Fibroblast of the aortic adventitia (primary cell): Measurements from ENCODE around the gene CPT1B. TPM values are rescaled to one million over a fixed set of nuclear protein-coding genes. Genes with fewer than 3 reads are reported as not detected.

Source experiments
- DNase-seq: peaks from one replicate; pipeline ENCODE4 v3.0.0-alpha.2; 2010; ENCODE audit warnings: low read depth
- H3K4me3 ChIP-seq: 2 replicates; pipeline ENCODE4 v1.5.1; 2011; ENCODE audit warnings: low read depth, mild to moderate bottlenecking, control low read depth, low read length, moderate library complexity
- total RNA-seq: library from RNA; depleted of rRNA; stranded (reverse); fragments of >200 nt; gene quantifications from 2 replicates; pipeline ENCODE4 v1.2.3, GENCODE V29; 2012; ENCODE audit warnings: low replicate concordance
- TF ChIP-seq, protein P1 (sequence below): IDR thresholded peaks from 2 replicates; pipeline ENCODE4 v1.5.1; 2011; ENCODE audit warnings: mild to moderate bottlenecking, low read length, control low read depth, inconsistent platforms; ENCODE audit not compliant: insufficient read depth

CPT1B gene
- total RNA-seq, 1 donor = 1.1 TPM

DNA sequence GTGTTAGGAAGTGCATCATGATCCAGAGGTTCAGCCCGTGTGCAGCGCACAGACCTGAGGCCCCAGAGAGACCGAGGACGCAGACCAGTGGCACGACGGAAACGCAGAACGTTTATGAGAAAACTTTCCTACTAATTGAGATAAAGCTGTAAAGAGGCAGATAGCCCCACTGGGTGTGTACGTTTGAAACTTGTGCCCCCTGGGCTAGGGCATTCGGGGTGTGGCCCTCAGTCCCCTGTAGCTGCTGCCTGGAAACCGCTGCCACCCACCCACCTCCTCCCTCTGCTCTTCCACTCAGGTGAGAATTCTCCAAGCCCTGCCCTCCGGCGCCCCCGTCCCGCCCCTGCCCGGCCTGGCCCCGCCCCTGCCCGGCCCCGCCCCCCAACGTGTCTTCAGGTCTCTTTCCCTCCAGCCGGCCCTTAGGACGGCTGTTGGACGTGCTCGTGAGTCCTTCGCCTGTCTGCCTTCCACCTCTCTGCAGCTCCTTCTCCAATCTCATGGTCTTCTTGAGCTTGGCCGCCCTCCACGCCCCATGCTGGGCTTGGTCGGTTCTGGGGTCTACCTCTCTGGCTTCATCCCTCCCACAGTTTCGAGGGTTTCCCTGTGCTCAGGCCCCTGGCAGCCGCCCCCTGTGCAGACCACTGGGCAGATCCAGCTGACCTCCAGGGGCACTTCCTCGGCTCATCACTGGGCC lies 34.4 kb upstream of the CPT1B start:
- no peak overlapping the region for H3K4me3 ChIP-seq
- DNase-seq = no peak
- TF ChIP-seq, protein P1, sequence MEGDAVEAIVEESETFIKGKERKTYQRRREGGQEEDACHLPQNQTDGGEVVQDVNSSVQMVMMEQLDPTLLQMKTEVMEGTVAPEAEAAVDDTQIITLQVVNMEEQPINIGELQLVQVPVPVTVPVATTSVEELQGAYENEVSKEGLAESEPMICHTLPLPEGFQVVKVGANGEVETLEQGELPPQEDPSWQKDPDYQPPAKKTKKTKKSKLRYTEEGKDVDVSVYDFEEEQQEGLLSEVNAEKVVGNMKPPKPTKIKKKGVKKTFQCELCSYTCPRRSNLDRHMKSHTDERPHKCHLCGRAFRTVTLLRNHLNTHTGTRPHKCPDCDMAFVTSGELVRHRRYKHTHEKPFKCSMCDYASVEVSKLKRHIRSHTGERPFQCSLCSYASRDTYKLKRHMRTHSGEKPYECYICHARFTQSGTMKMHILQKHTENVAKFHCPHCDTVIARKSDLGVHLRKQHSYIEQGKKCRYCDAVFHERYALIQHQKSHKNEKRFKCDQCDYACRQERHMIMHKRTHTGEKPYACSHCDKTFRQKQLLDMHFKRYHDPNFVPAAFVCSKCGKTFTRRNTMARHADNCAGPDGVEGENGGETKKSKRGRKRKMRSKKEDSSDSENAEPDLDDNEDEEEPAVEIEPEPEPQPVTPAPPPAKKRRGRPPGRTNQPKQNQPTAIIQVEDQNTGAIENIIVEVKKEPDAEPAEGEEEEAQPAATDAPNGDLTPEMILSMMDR = no peak

DNA sequence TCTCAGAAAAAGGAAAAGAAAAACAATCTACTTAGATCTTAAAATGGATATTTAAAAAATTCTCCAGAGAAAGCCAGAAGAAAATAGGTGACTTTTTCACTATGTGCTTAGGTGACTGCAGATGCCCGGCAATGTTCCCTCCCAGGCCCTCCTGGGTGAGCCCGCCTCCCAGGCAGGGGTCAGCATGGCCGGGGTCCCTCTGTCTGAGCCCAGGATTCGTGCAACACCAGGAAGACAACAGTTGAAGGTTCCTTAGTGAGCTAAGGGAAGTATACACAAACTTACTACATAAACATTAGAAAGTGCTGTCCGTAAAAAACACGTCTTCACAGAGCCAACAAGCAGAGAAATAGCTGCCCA lies 33.9 kb upstream of the CPT1B start:
- TF ChIP-seq, protein P1 = no peak
- no peak for DNase-seq
- H3K4me3 ChIP-seq = no peak overlapping the region

DNA sequence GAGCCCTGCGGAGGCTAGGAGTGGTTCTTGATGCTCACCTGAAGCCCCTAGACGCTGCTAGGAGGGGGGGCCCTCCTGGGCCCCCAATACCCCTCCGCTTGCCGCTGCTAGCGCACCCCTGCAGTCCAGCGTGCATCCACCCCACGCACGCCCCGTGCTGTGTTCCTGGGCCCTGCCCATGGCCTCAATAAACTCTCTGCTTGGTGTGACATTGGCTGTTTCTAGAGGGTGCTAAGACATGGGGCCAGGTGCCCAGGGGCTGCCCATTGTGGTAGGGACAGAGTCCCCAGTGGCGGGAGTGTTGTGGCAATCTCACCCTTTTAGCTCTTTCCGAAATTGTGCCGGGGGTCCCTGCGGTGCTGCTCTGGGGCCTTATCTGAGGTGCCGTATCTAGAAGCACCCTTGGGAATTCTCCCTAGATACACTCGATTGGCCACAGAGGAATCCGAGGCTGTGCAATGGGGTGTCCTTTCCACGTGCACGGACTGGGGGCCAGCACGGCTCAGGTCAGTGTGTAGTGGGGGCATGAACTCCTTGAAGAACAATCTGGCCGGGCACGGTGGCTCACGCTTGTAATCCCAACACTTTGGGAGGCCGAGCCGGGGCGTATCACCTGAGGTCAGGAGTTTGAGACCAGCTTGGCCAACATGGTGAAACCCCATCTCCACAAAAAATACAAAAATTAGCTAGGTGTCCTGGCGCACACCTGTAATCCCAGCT lies 33.3 kb upstream of the CPT1B start:
- no peak overlapping the region for H3K4me3 ChIP-seq
- TF ChIP-seq, protein P1 = no peak
- DNase-seq = no peak

DNA sequence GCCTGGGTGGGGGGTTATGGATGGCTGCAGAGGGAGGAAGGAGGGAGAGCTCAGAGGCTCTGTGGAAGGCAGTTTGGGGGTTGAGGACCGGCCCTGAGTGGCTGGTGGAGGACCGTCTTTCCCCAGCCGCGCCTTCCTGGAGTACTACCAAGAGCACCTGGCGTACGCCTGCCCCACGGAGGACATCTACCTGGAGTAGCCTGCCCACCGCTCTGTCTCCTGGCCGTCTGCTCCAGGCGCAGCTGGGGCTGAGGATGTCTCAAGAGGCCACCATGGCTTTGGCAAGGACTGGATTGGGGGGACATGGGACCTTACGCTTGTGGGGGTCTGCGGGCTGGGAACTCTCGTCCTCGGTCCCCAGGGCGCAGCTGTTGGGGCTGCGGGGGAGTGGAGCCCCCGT lies 32.4 kb upstream of the CPT1B start:
- no peak for DNase-seq
- no peak overlapping the region for H3K4me3 ChIP-seq
- TF ChIP-seq, protein P1 = no peak

DNA sequence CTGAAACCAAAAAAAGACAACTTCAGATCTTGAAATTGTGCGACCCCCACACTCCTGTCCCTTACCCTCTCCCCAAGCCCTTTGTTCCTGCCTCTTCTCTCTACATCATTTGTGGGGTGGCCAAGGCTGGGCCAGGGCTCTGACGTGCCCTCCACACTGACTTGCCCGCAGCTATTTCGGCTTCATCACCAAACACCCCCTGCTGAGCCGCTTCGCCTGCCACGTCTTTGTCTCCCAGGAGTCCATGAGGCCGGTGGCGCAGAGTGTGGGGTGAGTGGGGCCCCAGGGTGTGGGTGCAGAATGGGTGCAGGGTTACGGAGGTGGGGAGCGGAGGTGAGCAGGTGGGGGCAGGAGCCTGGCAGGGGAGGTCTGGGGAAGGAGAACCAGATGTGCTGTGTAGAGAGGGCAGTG lies 31.8 kb upstream of the CPT1B start:
- no peak overlapping the region for H3K4me3 ChIP-seq
- TF ChIP-seq, protein P1 = no peak
- DNase-seq = no peak

DNA sequence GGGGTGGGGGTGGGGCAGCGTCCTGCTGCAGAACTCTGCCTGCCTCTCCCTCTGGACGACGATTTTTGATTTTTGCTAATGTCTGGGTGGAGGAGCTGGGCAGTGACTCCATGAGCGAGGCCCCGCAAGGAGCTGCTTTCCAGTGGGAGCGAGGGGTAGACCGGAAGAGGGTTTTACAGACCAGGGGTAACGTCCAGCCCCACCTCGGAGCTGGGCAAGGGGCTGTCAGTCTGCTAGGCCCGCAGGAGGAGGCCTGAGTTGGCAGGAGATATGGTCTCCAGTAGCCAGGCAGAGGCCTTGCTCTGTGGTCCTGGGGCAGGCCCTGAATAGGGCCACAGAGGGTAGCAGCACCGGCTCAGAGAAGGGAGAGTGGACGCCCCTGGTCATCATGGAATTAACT lies 31.4 kb upstream of the CPT1B start:
- no peak overlapping the region for H3K4me3 ChIP-seq
- DNase-seq = no peak
- TF ChIP-seq, protein P1 = no peak
